ENCODE data around the gene OCIAD1.

DNA sequence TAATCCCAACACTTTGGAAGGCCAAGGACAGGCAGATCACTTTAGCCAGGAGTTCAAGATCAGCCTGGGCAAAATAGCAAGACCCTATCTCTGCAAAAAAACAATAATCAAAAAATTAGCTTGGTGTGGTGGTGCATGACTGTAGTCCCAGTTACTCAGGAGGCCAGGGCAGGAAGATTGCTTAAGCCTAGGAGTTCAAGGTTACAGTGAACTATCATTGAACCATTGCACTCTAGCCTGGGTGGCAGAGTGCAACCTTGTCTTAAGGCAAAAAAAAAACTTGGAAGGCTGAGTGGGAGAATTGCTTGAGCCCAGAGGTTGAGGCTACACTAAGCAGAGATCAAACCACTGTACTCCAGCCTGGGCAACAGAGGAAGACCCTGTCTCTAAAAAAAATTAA lies 45.6 kb upstream of the OCIAD1 start:
- TF ChIP-seq EZH2 (optimal IDR thresholded peaks at IDR 0.05; ENCODE audit: low read depth, low read length) (no peak), EZH2phosphoT487 (IDR thresholded peaks at IDR 0.05; ENCODE audit: low read length) (no peak)
- TF ChIP-seq, protein P1, sequence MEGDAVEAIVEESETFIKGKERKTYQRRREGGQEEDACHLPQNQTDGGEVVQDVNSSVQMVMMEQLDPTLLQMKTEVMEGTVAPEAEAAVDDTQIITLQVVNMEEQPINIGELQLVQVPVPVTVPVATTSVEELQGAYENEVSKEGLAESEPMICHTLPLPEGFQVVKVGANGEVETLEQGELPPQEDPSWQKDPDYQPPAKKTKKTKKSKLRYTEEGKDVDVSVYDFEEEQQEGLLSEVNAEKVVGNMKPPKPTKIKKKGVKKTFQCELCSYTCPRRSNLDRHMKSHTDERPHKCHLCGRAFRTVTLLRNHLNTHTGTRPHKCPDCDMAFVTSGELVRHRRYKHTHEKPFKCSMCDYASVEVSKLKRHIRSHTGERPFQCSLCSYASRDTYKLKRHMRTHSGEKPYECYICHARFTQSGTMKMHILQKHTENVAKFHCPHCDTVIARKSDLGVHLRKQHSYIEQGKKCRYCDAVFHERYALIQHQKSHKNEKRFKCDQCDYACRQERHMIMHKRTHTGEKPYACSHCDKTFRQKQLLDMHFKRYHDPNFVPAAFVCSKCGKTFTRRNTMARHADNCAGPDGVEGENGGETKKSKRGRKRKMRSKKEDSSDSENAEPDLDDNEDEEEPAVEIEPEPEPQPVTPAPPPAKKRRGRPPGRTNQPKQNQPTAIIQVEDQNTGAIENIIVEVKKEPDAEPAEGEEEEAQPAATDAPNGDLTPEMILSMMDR (IDR thresholded peaks at IDR 0.05; ENCODE audit: low read length), result no peak
